ACC112 (cell line): Measurements from ENCODE around the gene EEF1AKMT1.

ENCODE experiments used
- H2AFZ ChIP-seq: fragments of 200-600 bp; sonication (generic); one replicate; pipeline ENCODE4 v1.6.0; 2017; ENCODE audit warnings: antibody characterized with exemption, low read length; ENCODE audit not compliant: unreplicated experiment
- H3K27ac ChIP-seq: fragments of 200-600 bp; sonication (generic); 2 replicates; pipeline ENCODE4 v1.5.1; 2014; ENCODE audit warnings: low read depth, mild to moderate bottlenecking, antibody characterized with exemption, low read length, moderate library complexity
- H3K27me3 ChIP-seq: fragments of 200-600 bp; sonication (generic); 2 replicates; pipeline ENCODE4 v1.6.1; 2014; ENCODE audit warnings: mild to moderate bottlenecking, antibody characterized with exemption, low read length, moderate library complexity, mixed read lengths; ENCODE audit not compliant: insufficient read depth
- H3K36me3 ChIP-seq: fragments of 200-600 bp; sonication (generic); 2 replicates; pipeline ENCODE4 v1.6.1; 2016; ENCODE audit warnings: mild to moderate bottlenecking, antibody characterized with exemption, low read length, moderate library complexity, mixed read lengths; ENCODE audit not compliant: insufficient read depth
- H3K4me1 ChIP-seq: fragments of 200-600 bp; sonication (generic); one replicate; pipeline ENCODE4 v1.6.1; 2016; ENCODE audit warnings: low read length, mixed read lengths; ENCODE audit not compliant: insufficient read depth, unreplicated experiment, control insufficient read depth
- H3K4me3 ChIP-seq: fragments of 200-600 bp; sonication (generic); 2 replicates; pipeline ENCODE4 v1.5.1; 2014; ENCODE audit warnings: mild to moderate bottlenecking, low read depth, low read length
- H3K79me2 ChIP-seq: fragments of 200-600 bp; sonication (generic); one replicate; pipeline ENCODE4 v1.6.0; 2016; ENCODE audit warnings: low read length; ENCODE audit not compliant: control insufficient read depth, unreplicated experiment, insufficient read depth

The EEF1AKMT1 gene

GRCh38 chr13:20709369-20709768 is 64.4 kb downstream of the EEF1AKMT1 start:
- Histone ChIP-seq H3K79me2 (no peaks in the 10 kb centered on the region), H2AFZ (peak overlapping the region; percentile 83), H3K4me3 (peak overlapping the region; percentile 23; the same call in 1 of the 2 replicates), H3K36me3 (no peaks in the 10 kb centered on the region), H3K27ac (peak overlapping the region; percentile 92), H3K4me1 (peaks cover 39% of the 10 kb centered on the region), H3K27me3 (no peaks in the 10 kb centered on the region)

GRCh38 chr13:20708216-20708615 is 65.5 kb downstream of the EEF1AKMT1 start:
- Histone ChIP-seq H2AFZ (no peak overlapping the region), H3K27ac (peak overlapping the region; percentile 77), H3K79me2 (no peaks in the 10 kb centered on the region), H3K4me1 (peaks cover 27% of the 10 kb centered on the region), H3K27me3 (no peaks in the 10 kb centered on the region), H3K36me3 (no peaks in the 10 kb centered on the region), H3K4me3 (no peak overlapping the region)

GRCh38 chr13:20706661-20707060 is 67.1 kb downstream of the EEF1AKMT1 start:
- H3K27ac ChIP-seq, result no peak overlapping the region
- H3K4me1 ChIP-seq, result peaks cover 23% of the 10 kb centered on the region
- no peaks in the 10 kb centered on the region for H3K79me2 ChIP-seq
- H3K27me3 ChIP-seq, result no peaks in the 10 kb centered on the region
- no peaks in the 10 kb centered on the region for H3K36me3 ChIP-seq
- no peak overlapping the region for H2AFZ ChIP-seq
- no peak overlapping the region for H3K4me3 ChIP-seq

GRCh38 chr13:20704459-20705069 is 69.2 kb downstream of the EEF1AKMT1 start:
- Histone ChIP-seq H3K36me3 (no peaks in the 10 kb centered on the region), H3K4me1 (peaks cover 12% of the 10 kb centered on the region), H2AFZ (no peak overlapping the region), H3K79me2 (no peaks in the 10 kb centered on the region), H3K27me3 (no peaks in the 10 kb centered on the region), H3K4me3 (no peak overlapping the region; the same call in 1 of the 2 replicates), H3K27ac (no peak overlapping the region)

- Histone ChIP-seq H3K27ac (no peak overlapping the region), H3K4me1 (peaks cover 6% of the 10 kb centered on the region), H3K79me2 (no peaks in the 10 kb centered on the region), H3K4me3 (peak overlapping the region; percentile 74), H3K27me3 (no peaks in the 10 kb centered on the region), H2AFZ (peak overlapping the region; percentile 34), H3K36me3 (no peaks in the 10 kb centered on the region)
Measured at GRCh38 chr13:20703780-20704458, 69.8 kb downstream of the EEF1AKMT1 start.

- peaks cover 1% of the 10 kb centered on the region for H3K4me1 ChIP-seq
- peak within 1 kb of the TSS; percentile 95 for H3K4me3 ChIP-seq
- no peaks in the 10 kb centered on the region for H3K27me3 ChIP-seq
- H3K79me2 ChIP-seq, result no peaks in the 10 kb centered on the region
- peak within 1 kb of the TSS; percentile 76 for H2AFZ ChIP-seq
- no peaks in the 10 kb centered on the region for H3K36me3 ChIP-seq
- no peak within 1 kb of the TSS for H3K27ac ChIP-seq
Measured at GRCh38 chr13:20702915-20703779, 70.6 kb downstream of the EEF1AKMT1 start, which contains the start of gene IL17D. TSS of gene IL17D (plus strand) at chr13:20703699. CDS start at chr13:20704002, 303 bp downstream.

GRCh38 chr13:20702530-20702914 is 71.2 kb downstream of the EEF1AKMT1 start:
- H3K4me1 ChIP-seq, result no peaks in the 10 kb centered on the region
- H3K4me3 ChIP-seq, result peak overlapping the region; percentile 95
- no peaks in the 10 kb centered on the region for H3K27me3 ChIP-seq
- H3K36me3 ChIP-seq, result no peaks in the 10 kb centered on the region
- H2AFZ ChIP-seq, result peak overlapping the region; percentile 76
- no peak overlapping the region for H3K27ac ChIP-seq
- H3K79me2 ChIP-seq, result no peaks in the 10 kb centered on the region

- H3K27ac ChIP-seq, result no peak overlapping the region
- H3K27me3 ChIP-seq, result no peaks in the 10 kb centered on the region
- H2AFZ ChIP-seq, result no peak overlapping the region
- H3K36me3 ChIP-seq, result no peaks in the 10 kb centered on the region
- no peak overlapping the region for H3K4me3 ChIP-seq
- no peaks in the 10 kb centered on the region for H3K79me2 ChIP-seq
- H3K4me1 ChIP-seq, result no peaks in the 10 kb centered on the region
Measured at GRCh38 chr13:20701461-20701860, 72.3 kb downstream of the EEF1AKMT1 start.

- no peak overlapping the region for H3K27ac ChIP-seq
- H3K27me3 ChIP-seq, result no peaks in the 10 kb centered on the region
- no peaks in the 10 kb centered on the region for H3K79me2 ChIP-seq
- no peak overlapping the region for H2AFZ ChIP-seq
- no peak overlapping the region for H3K4me3 ChIP-seq
- H3K36me3 ChIP-seq, result no peaks in the 10 kb centered on the region
- H3K4me1 ChIP-seq, result no peaks in the 10 kb centered on the region
Measured at GRCh38 chr13:20700288-20700687, 73.5 kb downstream of the EEF1AKMT1 start.

- Histone ChIP-seq H3K27me3 (no peaks in the 10 kb centered on the region), H3K79me2 (no peaks in the 10 kb centered on the region), H3K27ac (no peak overlapping the region), H2AFZ (no peak overlapping the region), H3K36me3 (no peaks in the 10 kb centered on the region), H3K4me1 (no peaks in the 10 kb centered on the region), H3K4me3 (no peak overlapping the region)
Measured at GRCh38 chr13:20699715-20700114, 74.0 kb downstream of the EEF1AKMT1 start.
